ENCODE results near the gene KANK2.

KANK2 gene

DNA sequence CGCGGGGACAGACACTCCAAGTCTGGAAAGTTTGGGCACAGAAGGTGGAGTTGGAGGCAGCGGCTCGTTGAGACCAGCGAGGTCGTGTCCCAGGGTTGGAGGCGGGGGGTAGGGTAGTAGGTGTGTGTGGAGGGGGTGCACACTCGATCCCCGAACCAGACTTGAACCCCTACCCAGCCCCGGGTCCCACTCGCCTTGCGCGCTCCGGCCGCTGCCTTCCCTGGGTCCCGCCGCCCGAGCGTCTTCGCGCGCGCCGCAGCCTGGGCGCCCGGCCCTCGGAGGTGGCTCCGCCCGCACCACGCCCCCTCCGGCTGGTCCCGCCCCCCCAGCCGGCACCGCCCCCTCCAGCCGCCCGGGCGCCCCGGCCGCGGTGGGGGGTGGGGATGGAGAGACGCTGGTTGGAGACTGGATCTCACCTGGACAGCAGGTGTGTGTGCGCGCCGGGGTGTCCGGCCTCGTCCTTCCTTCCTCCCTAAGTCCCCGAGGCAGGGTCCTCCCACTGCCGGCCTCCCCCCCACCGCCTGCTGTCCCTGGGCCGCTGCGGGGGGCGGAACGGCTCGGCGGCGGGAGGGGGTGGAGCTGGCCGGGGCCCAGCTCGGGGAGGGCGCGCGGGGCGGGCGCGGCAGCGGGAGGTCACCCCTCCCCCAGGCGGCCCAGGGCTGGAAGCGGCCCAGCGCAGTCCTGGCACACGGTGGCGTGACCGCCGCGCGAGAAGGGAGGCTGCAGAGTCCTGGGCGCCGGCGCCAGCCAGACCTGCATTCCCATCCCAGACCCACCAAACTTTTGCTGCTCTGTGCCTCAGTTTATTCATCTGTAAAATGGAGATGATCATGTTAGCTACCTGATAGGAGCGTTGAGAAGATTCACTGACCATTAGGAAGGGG, at the start of gene KANK2:
Gene KANK2, minus strand, starts transcription at position 255 of the 884 bp plus-strand sequence. CDS start 3,034 bp downstream, outside the sequence.
- DNase-seq (ENCODE audit: low spot score) = peak; percentile 99

DNA sequence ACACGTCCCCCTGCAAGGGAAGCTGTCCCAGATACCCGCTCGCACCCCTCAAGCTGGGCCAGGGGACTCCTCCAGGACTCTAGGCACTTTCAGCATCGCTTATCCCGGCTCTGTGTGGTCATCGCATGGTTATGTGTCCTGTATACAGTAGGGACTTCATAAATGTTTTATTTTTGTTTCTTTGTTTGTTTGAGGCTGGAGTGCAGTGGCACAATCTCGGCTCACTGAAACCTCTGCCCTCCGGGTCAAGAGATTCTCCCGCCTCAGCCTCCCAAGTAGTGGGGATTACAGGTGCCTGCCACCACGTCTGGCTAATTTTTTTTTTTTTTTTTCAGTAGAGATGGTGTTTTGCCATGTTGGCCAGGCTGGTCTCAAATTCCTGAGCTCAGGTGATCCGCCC, 49.6 kb upstream of the KANK2 start:
- DNase-seq (ENCODE audit: low spot score) = no peak

DNA sequence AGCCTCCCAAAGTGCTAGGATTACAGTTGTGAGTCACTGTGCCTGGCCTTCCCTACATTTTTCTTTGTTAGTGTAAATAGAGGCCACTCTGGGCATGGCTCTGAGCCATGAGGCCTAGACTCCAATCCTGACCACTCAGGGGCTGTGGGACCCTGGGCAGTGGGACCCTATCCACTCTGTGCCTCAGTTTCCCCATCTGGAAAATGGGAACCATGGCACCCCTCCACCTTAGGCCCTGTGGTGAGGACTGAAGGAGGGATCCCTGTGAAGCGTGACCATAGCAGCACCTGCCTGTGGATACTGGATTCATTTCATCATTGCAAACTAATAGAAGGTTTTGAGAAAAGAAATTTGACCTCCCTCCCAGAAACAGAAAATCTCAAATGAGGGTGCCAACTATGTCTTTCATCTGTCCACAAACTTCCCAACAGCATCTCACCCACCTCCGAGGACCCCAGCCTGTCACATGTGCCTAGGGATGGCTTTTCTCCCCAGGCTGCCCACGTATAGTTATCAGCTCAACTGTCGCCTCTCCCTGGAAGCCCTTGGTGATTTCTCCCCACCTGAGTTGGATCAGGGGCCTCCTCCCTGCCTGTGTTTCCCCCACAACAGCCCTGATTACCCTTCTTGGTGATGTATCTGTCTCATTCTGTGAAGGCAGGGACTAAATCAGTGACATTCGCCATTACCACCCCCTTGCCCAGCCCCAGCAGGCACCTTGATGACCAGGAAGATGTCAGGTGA, 47.7 kb upstream of the KANK2 start:
- no peak for DNase-seq (ENCODE audit: low spot score)

DNA sequence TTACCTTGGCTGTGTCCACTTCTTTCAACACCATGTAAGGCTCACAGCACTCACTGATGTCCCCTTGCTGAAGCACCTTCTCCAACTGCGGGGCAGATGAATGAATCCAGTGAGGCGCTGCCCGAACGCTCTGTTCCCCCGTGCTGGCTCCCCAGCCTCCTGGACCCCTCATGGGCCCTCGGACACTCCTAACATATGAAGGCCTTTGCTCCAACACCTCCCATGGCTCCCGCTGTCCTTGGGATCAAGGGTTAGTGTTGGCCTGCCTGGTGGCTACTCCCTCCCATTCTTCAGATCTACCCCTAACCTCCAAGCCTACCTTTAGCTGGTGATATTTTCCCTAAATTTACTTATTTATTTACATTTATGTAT, 46.4 kb upstream of the KANK2 start:
- no peak for DNase-seq (ENCODE audit: low spot score)

DNA sequence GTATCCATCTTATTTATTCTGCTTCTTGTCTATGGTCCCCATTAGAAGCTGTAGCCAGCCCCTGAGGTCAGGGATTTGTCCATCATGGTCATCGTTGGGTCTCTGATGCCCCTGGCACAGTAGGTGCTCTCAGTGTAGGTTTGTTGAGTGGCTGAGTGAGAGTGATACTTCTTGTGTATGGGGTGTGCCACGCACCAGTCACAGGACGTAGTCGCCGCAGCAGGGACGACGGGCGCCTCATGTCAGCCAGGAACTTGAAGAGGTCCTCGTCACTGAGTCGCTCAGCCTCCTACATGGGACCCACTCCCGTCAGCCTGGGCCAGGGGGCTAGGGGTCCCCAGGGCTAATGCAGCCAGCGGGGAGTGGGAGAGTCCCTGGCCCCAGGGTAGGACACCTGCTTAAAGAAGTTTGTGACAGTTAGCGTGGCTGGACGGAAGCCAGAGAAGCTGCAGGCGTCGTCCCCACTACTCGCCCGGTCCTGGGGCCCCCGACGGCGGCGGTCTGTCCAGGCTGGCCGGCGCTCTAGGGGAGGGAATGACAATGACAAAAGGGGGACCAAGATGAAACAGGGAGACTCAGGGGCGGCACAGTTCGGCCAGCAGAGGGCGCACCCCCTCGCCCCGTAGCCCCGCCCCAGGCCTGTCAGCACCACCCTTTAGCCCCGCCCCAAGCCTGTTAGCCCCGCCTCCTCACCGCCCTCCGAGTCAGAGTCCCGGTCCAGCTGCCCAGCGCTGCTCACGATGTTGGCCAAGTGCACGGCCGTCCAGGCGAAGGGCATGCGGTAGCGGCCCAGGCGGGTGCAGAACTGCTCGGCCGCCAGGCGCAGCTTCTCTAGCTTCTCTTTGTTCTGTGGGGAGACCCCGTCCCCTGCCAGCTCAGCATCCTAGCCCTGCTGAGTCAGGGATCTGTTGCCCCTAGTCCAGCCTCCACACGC, 45.8 kb upstream of the KANK2 start:
- DNase-seq (ENCODE audit: low spot score) = peak; percentile 98

DNA sequence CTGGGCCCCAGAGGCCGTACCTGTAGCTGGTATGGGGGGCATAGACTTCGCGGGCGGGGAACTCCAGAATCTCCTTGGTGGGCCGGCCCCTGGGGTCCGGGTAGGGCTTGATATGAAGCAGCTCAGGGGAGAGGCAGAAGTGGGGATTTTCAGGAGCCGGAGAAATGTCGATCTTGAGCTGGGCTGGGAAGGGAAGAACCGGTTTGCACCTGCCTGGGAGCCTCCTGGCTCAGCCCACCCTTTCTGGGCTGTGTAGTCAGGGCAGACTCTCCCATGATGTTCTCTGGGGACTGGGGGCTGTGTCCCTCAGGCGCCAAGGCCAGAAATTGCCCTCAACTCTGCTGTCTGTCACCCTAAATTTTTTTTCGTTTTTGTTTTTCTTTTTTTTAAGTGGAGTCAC, 44.7 kb upstream of the KANK2 start:
- DNase-seq (ENCODE audit: low spot score) = no peak

DNA sequence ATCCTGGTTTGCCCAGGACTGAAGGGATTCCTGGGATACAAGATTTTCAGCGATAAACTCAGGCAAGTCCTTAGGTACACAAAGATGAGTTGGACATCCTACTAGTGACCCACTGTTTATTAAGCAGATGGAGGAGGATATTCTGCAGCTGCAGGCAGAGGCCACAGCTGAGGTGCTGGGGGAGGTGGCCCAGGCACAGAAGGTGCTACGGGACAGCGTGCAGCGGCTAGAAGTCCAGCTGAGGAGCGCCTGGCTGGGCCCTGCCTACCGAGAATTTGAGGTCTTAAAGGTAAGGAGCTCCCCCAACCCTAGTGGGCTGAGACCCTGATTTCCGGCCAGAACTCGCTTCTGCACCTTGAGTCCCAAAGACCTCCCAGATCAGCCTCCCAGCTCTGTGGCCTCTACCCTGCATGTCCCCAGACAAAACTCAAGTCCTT, 42.7 kb upstream of the KANK2 start:
- no peak for DNase-seq (ENCODE audit: low spot score)

DNA sequence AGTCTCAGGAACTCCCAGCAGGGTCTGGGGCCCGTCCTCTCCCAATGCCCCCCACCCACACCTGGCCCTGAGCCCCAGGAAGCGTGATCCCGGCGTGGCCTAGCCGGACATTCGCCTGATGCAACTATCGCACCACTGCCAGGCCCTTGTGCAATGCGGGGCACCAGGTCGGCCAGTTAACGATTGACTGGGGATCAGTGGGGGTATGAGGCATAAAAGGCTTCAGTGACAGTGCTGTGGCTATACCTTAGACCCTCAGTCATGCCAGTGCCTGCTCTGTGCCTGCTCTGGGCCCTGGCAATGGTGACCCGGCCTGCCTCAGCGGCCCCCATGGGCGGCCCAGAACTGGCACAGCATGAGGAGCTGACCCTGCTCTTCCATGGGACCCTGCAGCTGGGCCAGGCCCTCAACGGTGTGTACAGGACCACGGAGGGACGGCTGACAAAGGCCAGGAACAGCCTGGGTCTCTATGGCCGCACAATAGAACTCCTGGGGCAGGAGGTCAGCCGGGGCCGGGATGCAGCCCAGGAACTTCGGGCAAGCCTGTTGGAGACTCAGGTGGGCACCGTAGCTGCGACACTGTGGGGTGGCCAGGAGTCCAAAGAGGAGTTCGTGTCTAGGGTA, 42.1 kb upstream of the KANK2 start, which contains the start of gene ANGPTL8:
Gene ANGPTL8, plus strand, starts transcription at position 243 of the 624 bp plus-strand sequence. Its CDS starts 19 bp downstream, at position 262.
- no peak for DNase-seq (ENCODE audit: low spot score)

DNA sequence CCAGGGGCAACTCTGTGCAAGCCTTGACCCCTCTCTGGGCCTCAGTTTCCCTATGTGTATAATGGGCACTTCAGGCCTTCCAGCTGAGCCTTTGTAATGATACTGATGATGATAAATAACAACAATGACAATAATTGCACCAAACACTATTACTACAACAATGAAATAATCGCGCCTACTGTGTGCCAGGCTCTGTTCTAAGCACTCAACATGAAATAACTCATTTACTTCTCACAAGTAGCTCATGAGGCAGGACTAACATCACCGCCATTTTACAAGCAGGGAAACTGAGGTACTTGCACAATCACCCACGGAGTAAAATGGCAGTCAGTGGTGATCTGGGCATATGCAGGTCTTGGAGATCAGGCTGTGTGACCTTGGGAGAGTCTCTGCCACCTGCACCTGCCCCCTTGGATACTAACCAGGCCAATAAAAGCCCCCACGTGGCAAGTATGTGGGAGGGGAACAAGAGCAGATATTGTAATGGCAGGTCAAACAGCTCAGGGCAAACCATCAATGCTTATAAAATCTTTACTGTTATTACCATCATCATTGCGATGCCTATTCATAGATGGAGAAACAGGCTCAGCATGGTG, 41.5 kb upstream of the KANK2 start:
- no peak for DNase-seq (ENCODE audit: low spot score)

DNA sequence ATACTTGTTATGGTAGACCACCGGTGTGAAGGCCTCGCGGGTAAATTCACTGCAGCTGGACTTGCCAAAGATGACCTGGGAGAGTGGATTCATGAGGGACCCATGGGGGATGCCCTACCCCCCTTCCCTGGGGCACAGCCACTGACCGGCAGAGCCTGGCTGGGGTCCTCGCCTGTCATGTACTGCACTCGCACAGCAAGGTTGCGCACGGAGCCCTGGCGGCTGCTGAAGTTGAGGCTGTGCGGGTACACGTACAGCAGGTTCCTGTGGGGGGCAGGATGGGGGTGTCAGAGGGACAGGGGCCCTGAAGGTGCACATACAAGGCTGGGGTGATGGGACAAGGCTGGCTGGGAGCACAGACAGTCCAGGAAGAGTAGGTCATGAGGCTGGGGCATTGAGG, 40.7 kb upstream of the KANK2 start:
- no peak for DNase-seq (ENCODE audit: low spot score)

DNA sequence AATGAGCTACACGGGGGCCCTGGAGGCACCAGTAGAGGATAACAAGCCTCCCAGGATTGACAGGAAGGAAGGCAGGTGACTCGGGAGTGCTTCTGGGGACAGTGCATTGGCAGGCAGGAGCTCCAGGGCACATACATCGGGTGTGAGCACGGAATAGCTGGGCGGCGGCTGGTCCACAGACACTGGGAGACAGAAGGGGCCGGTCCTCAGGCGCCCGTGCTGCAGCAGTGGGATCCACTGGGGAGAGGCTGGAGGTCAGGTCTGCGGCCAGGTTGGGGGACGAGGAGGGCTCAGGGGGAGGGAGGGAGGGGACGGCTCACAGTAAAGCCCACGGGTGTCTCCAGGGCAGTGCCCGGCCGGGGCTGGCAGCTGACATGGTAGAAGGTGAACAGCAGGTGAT, 40.0 kb upstream of the KANK2 start:
- no peak for DNase-seq (ENCODE audit: low spot score)

DNA sequence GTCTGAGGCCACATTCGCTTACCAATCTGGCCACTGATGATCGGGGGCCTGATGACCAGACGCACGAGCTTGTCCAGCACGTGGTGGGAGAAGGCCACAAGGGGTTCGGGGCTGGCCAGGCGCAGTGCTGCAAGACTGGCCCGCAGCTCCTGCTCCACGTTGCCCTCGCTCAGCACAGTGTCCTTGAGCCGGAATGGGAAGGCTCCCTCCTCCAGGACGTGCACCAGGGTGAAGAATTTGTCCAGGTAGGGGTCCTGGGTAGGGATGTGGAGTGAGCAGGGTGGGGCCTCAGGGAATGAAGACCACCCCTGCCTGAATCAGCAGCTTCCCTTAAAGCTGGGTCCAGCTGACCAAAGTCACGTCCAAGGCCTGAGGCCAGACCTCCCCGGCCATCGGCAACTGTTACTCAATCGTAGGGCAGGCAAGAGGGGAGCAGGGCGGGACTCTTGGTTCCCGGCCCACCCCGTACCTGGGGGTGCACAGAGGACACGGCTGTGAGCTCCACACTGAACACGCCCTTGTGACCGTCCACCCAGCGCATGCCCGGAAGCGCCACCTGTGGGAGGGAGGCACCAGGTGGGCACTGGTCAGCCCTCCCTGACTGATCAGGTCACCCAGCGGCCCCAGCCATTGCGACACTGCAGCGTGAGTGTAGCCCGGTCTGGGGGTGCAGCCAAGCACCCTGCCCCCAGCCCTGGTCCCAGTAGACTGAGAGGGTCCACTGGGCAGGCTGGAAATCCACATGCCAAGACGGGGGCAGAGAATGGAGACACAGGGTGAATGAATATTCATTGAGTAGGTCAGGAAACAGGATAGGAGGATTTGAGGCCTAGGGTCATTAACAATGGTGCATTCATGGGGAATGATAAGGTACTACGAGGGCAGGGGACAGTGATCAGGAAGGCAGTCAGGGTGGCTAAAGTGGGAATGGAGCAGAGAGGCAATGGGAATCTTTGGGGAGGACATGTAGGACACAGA, 39.3 kb upstream of the KANK2 start:
- DNase-seq (ENCODE audit: low spot score) = no peak

DNA sequence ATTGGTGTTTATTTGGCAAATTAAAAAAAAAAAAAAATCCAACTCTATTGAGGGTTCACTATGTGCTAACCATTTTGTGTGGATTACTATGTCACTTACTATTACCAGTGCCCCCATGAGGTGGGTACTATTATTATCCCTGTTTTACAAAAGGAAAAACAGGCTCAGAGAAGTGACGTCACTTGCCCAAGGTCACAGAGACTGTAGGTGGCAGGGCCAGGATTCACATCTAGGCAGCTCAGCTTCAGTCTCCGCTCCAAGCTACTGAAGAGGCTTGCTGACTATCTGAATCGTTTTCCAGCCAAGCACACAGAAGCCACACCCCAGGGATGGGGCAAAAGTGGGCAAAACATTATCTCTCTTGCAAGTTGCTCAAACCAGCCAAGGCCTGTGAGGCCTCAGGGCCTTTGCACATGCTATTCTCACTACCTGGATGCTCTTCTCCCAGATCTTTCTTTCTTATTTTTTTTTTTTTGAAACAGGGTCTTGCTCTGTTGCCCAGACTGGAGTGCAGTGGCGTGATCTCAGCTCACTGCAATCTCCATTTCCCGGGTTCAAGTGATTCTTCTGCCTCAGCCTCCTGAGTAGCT, 37.2 kb upstream of the KANK2 start:
- no peak for DNase-seq (ENCODE audit: low spot score)

DNA sequence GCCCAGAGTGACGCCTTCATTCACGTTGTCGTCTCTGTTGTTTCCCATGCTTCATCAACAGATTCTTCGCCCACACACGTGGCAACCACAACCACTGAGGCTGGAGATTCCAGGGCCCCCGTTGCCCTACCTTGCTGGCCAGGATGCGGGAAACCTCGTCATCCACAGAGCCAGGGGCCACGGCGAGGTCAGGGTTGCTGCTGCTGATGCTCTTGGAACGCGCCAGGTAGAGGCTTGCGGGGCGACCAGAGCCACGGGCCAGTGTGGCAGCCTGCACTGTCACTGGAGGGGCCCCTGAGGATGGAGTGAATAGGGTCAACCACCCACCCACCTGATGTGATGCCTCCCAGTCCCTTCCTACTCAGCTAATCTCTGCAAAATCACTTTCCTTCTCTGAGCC, 35.7 kb upstream of the KANK2 start:
- no peak for DNase-seq (ENCODE audit: low spot score)

DNA sequence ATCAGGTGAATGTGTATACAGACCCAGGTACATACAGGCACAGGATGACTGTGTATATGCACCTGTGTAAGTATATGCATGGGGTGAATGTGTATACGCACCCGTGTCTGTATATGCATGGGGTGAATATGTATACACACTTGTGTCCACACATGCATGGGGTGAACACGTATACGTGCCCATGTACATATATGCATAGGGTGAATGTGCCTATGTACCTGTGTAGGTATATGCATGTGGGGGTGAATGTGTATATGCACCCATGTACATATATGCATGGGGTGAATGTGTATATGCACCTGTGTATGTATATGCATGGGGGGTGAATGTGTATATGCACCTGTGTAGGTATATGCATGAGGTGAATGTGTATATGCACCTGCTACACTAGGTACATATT, 35.2 kb upstream of the KANK2 start:
- no peak for DNase-seq (ENCODE audit: low spot score)

DNA sequence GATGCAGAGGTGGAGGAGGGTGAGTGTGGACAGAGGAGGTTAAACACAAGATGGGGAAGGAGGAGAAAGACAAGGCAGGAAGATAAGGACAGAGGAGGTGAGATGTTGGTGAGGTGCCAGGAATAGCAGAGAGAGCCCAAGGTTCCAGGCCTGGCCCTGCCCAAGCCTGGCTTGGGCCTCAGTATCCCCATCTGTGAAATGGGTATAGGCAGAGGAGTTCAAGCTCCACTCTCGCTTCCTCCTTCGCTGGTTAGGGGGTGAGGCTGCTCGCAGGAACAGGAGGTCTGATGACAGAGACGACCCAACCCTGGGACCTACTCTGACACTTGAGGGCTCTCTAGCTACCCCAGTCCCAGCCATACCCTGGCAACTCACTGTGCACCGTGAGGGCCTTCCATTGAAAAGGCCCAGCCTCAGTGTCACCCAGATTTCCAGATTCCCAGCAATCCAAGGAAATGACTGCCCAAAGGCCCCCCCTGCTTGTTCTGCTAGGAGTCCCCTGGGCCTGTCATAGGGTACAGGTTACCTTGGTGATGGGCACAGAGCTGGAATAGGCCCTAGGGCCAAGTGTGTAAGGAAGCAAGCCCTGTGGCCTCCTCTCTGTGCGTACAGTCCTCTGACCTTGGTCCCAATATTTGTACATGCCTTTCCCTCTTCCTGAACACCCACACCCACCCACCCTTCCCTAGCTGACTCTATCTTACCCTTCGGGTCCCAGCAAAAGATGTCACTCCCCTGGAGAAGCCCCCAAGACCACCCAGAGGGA, 33.5 kb upstream of the KANK2 start:
- DNase-seq (ENCODE audit: low spot score) = no peak

DNA sequence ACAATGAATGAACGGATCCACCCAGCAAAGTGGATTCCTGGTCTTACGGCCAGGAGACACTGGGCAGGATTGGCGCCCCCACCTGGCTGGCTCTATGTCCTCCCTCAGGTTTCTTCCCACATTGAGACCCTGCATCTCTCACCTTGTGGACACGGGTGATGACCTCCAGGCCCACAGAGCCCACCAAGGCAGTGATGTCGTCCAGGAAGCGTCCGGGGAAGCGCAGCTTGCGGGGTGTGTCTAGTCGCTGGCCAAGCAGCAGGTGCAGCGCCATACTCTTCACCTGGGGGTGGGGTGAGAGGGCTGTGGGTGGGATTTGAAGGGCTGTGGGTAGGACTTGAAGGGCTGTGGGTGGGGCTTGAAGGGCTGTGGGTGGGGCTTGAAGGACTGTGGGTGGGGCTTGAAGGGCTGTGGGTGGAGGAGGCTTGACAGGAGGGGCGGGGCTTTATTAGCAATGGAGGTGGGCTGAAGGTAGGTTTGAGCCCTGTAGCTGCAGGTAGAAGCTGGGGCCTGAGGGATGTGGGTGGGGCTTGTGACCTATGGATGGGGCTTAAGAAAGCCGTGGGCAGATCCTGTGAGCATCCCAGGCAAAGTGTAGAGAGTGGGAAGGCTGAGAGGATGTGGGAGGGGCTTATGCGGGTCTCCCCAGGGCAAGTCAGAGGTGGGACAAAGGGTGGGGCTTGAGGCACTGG, 30.0 kb upstream of the KANK2 start:
- no peak for DNase-seq (ENCODE audit: low spot score)

DNA sequence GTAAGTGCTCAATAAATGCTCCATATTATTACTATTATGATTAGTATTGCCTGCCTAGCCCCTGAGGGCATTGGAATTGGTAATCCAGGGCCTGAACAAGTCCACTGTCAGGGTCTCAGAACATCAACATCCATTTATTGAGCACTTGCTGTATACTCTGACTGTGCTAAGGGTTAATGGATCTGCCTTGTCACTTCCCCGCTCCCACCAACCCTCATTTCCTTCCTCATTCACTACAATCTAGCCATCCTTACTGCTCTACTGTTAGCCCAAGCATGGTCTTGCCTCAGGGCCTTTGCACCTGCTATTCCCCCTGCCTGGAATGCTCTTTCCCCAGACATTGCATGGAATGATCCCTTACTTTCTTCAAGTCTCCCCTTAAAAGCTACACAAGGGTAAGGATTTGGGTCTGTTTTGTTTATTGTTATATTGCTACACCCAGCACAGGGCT, 29.4 kb upstream of the KANK2 start:
- no peak for DNase-seq (ENCODE audit: low spot score)

All from HuH-7.5 (cell line).